ENCODE data around the gene JADE3.
"Not testable (repeated sequence)": the region's sequence is repeated elsewhere in the genome, so short reads cannot be mapped to it uniquely, and the experiment has no call there.

JADE3 gene

DNA sequence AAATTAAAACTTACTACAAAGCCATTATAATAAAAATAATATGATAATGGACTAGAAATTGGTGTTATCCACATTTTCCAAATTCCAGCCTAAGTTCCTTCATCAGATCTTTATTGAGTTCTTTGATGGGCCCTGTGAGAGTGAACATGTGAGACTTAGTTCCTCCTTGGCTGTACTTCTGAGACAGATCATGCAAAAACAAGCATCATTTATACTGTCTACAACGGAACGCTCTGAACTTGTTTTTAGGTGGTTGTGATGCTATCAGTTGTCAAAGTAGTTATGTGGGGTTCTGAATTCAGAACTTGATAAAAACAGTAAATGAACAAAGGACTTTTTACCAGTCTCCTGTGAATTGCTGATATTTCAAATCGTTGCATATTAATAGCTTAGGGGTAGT, 48.9 kb downstream of the JADE3 start:
- no peaks in the 10 kb centered on the region for H3K9me3 ChIP-seq (ENCODE audit: control insufficient read depth, low read length)
- no peak overlapping the region for H3K4me3 ChIP-seq (ENCODE audit: extremely low read depth, insufficient read depth, low read length, poor library complexity, severe bottlenecking)
- H3K27ac ChIP-seq (ENCODE audit: low read depth, low read length, severe bottlenecking): no peak overlapping the region
- no peaks in the 10 kb centered on the region for H3K36me3 ChIP-seq (ENCODE audit: control insufficient read depth, insufficient read depth, low read length)
- peaks cover 14% of the 10 kb centered on the region for H3K4me1 ChIP-seq (ENCODE audit: control insufficient read depth, insufficient read depth, low read length, poor library complexity, severe bottlenecking)
- 100% methylated on average over 1 of the region's 3 CpGs; no CpG with 5 or more reads in 1 of the 2 experiments for WGBS, 2 experiments (ENCODE audit: insufficient coverage in 2 of 2)

DNA sequence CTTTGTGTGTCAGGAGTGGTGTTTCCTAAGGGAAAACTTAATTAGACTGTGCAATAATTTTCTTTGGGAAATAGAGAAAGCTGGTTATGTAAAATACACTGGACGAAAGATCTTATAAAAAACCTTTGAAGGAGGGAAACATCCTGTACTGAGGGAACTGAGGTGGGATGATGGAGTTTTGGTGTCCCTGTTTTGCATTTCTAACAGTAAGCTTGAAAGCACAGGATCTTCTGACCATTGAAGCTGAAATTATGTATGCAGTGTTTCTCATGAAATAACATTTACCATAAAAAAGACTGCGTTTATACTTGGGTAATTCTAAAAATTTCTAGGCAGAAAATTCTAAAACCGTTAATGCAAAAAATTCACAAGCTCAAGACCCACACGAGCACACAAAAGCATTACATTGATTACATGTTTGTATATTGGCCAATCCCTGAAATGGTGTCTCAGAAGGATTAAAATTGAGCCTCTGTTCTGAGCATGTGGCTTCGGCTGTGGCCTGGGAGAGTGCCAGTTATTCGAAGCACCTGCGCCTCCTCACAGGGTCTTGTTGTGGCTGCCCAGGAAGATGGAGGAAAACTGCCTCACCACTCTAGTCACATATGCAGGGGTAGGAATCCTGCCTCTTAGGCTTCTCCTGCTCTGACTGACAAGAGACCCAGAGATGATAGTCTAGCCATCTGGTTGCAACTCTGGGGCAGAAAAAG, 49.5 kb downstream of the JADE3 start:
- Histone ChIP-seq H3K36me3 (ENCODE audit: control insufficient read depth, insufficient read depth, low read length) (no peaks in the 10 kb centered on the region), H3K9me3 (ENCODE audit: control insufficient read depth, low read length) (no peaks in the 10 kb centered on the region), H3K4me3 (ENCODE audit: extremely low read depth, insufficient read depth, low read length, poor library complexity, severe bottlenecking) (no peak overlapping the region), H3K4me1 (ENCODE audit: control insufficient read depth, insufficient read depth, low read length, poor library complexity, severe bottlenecking) (peaks cover 18% of the 10 kb centered on the region), H3K27ac (ENCODE audit: low read depth, low read length, severe bottlenecking) (no peak overlapping the region)
- 89 to 90% methylated on average over 2 to 4 of the region's 7 CpGs for WGBS, 2 experiments (ENCODE audit: insufficient coverage in 2 of 2)

DNA sequence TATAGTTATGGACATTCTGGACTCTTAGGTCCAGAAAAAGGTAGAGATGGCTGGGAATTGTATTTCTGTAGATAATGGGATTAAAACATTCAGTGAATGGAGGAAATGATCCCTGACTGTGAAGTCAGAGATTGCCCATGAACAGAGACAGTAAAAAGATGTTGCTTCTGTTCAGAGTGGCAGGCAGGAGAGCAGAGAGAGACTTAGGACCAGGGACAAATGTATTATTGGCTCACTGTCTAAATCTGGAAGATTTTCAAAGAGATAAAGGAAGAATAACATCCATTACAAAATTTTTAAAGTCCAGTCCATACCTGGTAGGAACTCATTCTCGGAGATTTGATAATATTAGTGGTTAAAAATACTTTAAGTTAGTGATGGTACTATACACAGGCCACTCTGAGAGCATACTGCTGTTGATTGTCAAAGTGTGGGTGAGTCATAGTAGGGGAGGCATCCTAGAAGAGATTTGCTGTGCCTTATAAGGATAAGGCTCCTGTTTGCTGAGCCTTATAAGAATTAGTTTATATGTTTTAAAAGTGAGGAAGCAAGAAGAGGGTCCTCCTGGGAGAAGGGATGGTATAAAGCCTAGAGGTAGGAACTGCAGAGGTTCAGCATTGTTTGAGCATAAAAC, 53.0 kb downstream of the JADE3 start:
- Histone ChIP-seq H3K9me3 (ENCODE audit: control insufficient read depth, low read length) (no peaks in the 10 kb centered on the region), H3K36me3 (ENCODE audit: control insufficient read depth, insufficient read depth, low read length) (no peaks in the 10 kb centered on the region), H3K4me3 (ENCODE audit: extremely low read depth, insufficient read depth, low read length, poor library complexity, severe bottlenecking) (no peak overlapping the region), H3K4me1 (ENCODE audit: control insufficient read depth, insufficient read depth, low read length, poor library complexity, severe bottlenecking) (peaks cover 18% of the 10 kb centered on the region), H3K27ac (ENCODE audit: low read depth, low read length, severe bottlenecking) (peak overlapping the region; percentile 23)
- WGBS, 2 experiments (ENCODE audit: insufficient coverage in 2 of 2): 83% methylated on average over 1 of the region's 1 CpG; no CpG with 5 or more reads in 1 of the 2 experiments

DNA sequence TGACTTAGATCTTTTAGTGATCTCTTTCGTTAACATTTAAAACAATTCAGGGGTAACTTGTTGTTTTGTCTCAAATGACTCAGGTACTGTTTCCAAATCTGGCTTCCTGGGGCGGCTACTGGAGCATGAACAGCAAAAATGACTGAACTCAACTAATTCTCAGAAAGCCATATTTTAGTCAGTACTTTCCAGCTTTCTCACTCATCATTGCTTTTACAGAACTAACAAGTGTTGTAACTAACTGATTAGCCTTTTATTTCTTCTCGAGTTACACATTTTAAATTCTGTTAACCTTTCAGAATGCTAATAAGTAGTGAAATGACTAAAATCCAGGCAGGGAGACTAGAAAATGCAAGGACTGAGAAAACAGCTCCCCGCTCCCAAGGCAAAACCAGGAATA, 55.3 kb downstream of the JADE3 start:
- Histone ChIP-seq H3K4me1 (ENCODE audit: control insufficient read depth, insufficient read depth, low read length, poor library complexity, severe bottlenecking) (peaks cover 18% of the 10 kb centered on the region), H3K36me3 (ENCODE audit: control insufficient read depth, insufficient read depth, low read length) (no peaks in the 10 kb centered on the region), H3K9me3 (ENCODE audit: control insufficient read depth, low read length) (no peaks in the 10 kb centered on the region), H3K4me3 (ENCODE audit: extremely low read depth, insufficient read depth, low read length, poor library complexity, severe bottlenecking) (no peak overlapping the region), H3K27ac (ENCODE audit: low read depth, low read length, severe bottlenecking) (peak overlapping the region; percentile 23)
- WGBS, 2 experiments (ENCODE audit: insufficient coverage in 2 of 2): 75 to 100% methylated on average over 1 to 2 of the region's 4 CpGs

DNA sequence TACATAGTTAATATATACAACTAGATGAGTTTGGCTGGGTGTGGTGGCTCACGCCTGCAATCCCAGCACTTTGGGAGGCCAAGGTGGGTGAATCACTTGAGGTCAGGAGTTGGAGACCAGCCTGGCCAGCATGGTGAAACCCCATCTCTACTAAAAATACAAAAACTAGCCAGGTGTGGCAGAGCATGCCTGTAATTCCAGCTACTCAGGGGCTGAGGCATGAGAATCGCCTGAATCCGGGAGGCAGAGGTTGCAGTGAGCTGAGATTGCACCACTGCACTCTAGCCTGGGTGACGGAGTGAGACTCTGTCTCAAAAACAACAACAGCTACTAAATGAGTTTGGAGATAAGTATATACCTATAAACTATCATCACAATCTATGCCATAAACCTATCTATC, 64.8 kb downstream of the JADE3 start:
- not testable (repeated sequence) for H3K27ac ChIP-seq (ENCODE audit: low read depth, low read length, severe bottlenecking); H3K4me1 ChIP-seq (ENCODE audit: control insufficient read depth, insufficient read depth, low read length, poor library complexity, severe bottlenecking); H3K9me3 ChIP-seq (ENCODE audit: control insufficient read depth, low read length); H3K4me3 ChIP-seq (ENCODE audit: extremely low read depth, insufficient read depth, low read length, poor library complexity, severe bottlenecking); H3K36me3 ChIP-seq (ENCODE audit: control insufficient read depth, insufficient read depth, low read length)
- WGBS, 2 experiments (ENCODE audit: insufficient coverage in 2 of 2): no CpG with 5 or more reads among the region's 4 CpGs

DNA sequence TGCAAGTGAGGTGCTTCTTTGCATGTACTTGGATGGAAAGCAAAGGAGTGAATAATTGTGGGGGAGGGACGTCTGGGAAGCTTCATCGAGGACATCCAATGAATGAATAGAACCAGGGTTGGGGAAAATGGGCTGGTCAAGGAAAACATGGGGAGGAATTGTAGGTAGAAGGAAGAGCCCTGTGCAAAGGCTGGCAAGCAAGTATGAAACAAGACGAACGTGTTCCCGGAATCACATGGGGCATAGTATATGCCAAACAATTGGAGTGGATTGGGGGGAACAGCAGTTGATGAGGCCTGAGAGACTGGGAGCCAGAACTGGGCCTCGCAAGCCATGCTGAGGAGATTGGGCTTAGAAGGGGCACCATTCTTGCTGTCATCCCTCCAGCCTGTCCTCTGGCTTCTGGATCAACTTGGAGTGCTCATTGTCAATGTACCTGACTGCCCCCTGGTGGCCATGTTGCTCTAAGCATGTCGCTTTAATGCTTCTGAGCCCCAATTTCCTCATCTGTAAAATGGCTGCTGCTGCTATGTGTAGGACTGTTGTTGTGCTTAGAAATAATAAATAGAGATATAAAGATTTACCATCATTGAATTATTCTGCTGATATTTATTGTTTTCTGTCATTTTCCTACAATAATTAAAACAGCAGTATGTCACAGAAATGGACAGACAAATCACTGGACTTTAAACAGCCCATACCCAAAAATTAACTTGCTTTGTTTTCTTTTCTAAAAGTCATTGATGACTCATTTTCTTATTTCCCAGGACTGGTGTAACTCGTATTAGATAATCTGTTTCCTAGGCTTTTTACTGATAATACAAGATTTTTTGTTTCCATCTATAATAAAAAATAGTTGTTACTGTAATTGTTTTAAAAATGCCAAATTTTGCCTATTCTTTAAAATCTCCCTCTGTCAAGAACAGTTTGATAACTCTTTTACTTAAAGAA, 66.4 kb downstream of the JADE3 start:
- WGBS, 2 experiments (ENCODE audit: insufficient coverage in 2 of 2): 65 to 76% methylated on average over 2 to 5 of the region's 8 CpGs
- no peaks in the 10 kb centered on the region for H3K36me3 ChIP-seq (ENCODE audit: control insufficient read depth, insufficient read depth, low read length)
- no peak overlapping the region for H3K4me3 ChIP-seq (ENCODE audit: extremely low read depth, insufficient read depth, low read length, poor library complexity, severe bottlenecking)
- H3K4me1 ChIP-seq (ENCODE audit: control insufficient read depth, insufficient read depth, low read length, poor library complexity, severe bottlenecking): peaks cover 8% of the 10 kb centered on the region
- no peak overlapping the region for H3K27ac ChIP-seq (ENCODE audit: low read depth, low read length, severe bottlenecking)
- H3K9me3 ChIP-seq (ENCODE audit: control insufficient read depth, low read length): no peaks in the 10 kb centered on the region

DNA sequence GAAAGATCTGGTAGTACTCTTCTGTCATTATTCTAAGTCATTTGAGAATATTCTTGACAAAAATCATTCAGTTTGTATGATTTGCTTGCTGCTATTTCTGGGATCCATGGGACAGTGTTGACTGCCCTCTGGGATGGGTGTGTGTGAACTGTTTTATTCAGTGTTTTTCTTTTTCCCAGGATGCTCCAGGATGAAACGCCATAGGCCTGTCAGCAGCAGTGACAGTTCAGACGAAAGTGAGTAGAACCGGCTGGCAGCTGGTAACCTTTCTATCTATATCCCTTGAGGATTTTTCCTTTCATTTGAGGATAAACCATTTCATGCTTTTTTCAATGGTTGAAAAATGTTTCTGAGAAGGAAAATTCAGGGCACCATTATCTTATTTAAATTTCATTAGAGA, 72.5 kb downstream of the JADE3 start:
- no peak overlapping the region for H3K27ac ChIP-seq (ENCODE audit: low read depth, low read length, severe bottlenecking)
- WGBS, 2 experiments (ENCODE audit: insufficient coverage in 2 of 2): no CpG with 5 or more reads among the region's 3 CpGs
- H3K4me3 ChIP-seq (ENCODE audit: extremely low read depth, insufficient read depth, low read length, poor library complexity, severe bottlenecking): no peak overlapping the region
- no peaks in the 10 kb centered on the region for H3K4me1 ChIP-seq (ENCODE audit: control insufficient read depth, insufficient read depth, low read length, poor library complexity, severe bottlenecking)
- peaks cover 22% of the 10 kb centered on the region for H3K36me3 ChIP-seq (ENCODE audit: control insufficient read depth, insufficient read depth, low read length)
- H3K9me3 ChIP-seq (ENCODE audit: control insufficient read depth, low read length): no peaks in the 10 kb centered on the region

DNA sequence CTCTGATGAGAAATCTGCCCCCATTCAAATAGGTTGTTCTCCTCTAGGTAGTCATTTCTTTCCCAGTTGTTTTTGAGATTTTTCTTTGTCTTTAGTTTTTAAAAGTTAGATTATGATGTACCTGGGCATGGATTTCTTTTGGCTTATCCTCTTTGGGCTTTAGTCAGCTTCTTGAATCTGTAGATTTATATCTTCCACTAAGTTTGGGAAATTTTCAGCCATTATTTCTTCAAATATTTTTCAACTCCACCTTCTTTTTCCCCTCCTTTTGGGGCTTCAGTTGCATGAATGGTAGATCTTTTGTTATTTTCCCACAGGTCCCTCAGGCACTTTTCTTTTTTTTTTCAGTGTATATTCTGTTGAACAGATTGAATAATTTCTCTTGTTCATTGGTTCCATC, 77.3 kb downstream of the JADE3 start:
- Histone ChIP-seq H3K9me3 (ENCODE audit: control insufficient read depth, low read length) (no peaks in the 10 kb centered on the region), H3K4me3 (ENCODE audit: extremely low read depth, insufficient read depth, low read length, poor library complexity, severe bottlenecking) (no peak overlapping the region), H3K4me1 (ENCODE audit: control insufficient read depth, insufficient read depth, low read length, poor library complexity, severe bottlenecking) (no peaks in the 10 kb centered on the region), H3K36me3 (ENCODE audit: control insufficient read depth, insufficient read depth, low read length) (peaks cover 27% of the 10 kb centered on the region), H3K27ac (ENCODE audit: low read depth, low read length, severe bottlenecking) (no peak overlapping the region)

DNA sequence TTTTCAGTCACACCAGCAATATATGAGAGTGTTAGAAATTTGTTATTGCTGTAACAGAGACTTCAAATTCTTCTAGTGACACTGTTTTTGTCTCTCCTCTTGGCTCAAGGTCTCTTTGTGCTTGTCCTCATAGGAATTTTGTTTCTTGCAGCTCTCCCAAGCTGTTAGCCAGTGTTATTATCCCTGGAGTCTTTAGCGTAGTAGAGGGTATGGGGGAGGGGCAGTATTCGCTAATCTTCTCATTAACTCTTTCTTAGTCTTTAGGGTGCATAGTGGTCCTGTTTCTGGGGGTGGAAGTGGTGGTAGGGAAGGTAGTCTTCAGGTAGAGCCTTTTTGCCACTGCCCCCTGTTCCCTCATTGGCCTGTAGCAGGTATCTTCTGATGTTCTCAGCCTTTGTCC, 79.4 kb downstream of the JADE3 start:
- no peaks in the 10 kb centered on the region for H3K4me1 ChIP-seq (ENCODE audit: control insufficient read depth, insufficient read depth, low read length, poor library complexity, severe bottlenecking)
- WGBS, 2 experiments (ENCODE audit: insufficient coverage in 2 of 2): no CpG with 5 or more reads among the region's 2 CpGs
- no peaks in the 10 kb centered on the region for H3K9me3 ChIP-seq (ENCODE audit: control insufficient read depth, low read length)
- H3K27ac ChIP-seq (ENCODE audit: low read depth, low read length, severe bottlenecking): no peak overlapping the region
- H3K4me3 ChIP-seq (ENCODE audit: extremely low read depth, insufficient read depth, low read length, poor library complexity, severe bottlenecking): no peak overlapping the region
- H3K36me3 ChIP-seq (ENCODE audit: control insufficient read depth, insufficient read depth, low read length): peaks cover 22% of the 10 kb centered on the region

DNA sequence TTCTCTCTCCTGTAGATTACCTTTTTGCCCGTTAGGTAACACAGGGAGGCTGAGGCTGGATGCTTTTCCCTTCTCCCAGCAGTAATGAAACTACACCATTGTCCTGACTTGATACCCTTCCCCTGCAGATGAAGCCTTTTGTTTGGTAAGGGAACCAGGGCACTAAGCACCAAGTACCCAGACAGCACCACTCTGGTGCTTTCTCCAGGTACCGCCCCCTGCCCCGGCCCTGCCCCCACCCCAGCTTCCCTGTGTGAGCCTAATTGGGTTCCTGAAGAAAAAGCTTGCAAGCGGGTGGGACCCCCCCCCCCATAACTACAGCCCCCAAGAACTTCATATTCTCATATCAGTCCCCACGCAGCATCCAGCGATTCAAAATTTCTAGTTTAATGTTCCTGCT, 79.8 kb downstream of the JADE3 start:
- H3K36me3 ChIP-seq (ENCODE audit: control insufficient read depth, insufficient read depth, low read length): peaks cover 18% of the 10 kb centered on the region
- 80% methylated on average over 1 of the region's 6 CpGs; no CpG with 5 or more reads in 1 of the 2 experiments for WGBS, 2 experiments (ENCODE audit: insufficient coverage in 2 of 2)
- H3K4me3 ChIP-seq (ENCODE audit: extremely low read depth, insufficient read depth, low read length, poor library complexity, severe bottlenecking): no peak overlapping the region
- H3K9me3 ChIP-seq (ENCODE audit: control insufficient read depth, low read length): no peaks in the 10 kb centered on the region
- no peaks in the 10 kb centered on the region for H3K4me1 ChIP-seq (ENCODE audit: control insufficient read depth, insufficient read depth, low read length, poor library complexity, severe bottlenecking)
- no peak overlapping the region for H3K27ac ChIP-seq (ENCODE audit: low read depth, low read length, severe bottlenecking)

Measured in mesodermal cell (in vitro differentiated cells).